ENCODE results near the gene TMEM204.

DNA sequence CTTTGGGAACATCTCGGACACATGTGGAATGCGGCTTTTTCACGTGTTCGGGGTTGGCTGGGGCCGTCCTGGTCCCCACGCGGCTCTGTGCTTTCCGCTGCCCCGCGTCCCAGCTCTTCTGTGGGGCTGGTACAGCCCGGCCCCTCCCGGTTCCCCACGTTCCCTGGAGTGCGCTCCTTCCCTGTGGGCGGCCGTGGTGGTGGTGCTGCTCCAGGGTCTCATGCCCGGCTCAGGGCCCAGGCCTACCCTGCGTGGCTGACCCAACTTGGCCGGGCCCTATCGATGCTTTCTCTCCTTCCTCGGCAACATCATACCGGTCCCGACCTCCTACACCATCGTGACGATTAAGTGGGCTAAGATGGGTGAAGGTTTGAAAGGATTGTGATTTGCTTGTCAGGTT is 37.0 kb upstream of the TMEM204 start:
- TF ChIP-seq, protein P1, sequence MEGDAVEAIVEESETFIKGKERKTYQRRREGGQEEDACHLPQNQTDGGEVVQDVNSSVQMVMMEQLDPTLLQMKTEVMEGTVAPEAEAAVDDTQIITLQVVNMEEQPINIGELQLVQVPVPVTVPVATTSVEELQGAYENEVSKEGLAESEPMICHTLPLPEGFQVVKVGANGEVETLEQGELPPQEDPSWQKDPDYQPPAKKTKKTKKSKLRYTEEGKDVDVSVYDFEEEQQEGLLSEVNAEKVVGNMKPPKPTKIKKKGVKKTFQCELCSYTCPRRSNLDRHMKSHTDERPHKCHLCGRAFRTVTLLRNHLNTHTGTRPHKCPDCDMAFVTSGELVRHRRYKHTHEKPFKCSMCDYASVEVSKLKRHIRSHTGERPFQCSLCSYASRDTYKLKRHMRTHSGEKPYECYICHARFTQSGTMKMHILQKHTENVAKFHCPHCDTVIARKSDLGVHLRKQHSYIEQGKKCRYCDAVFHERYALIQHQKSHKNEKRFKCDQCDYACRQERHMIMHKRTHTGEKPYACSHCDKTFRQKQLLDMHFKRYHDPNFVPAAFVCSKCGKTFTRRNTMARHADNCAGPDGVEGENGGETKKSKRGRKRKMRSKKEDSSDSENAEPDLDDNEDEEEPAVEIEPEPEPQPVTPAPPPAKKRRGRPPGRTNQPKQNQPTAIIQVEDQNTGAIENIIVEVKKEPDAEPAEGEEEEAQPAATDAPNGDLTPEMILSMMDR (IDR thresholded peaks at IDR 0.05) = no peak
- no peak for TF ChIP-seq POLR2A (IDR thresholded peaks at IDR 0.05)

Data from thyroid gland (tissue), 4 donors.